ENCODE results near the gene STRA6. TPM values are rescaled to one million over a fixed set of nuclear protein-coding genes. Genes with fewer than 3 reads are reported as not detected.

The STRA6 gene
- total RNA-seq, 3 donors from 2014 or later (not counting 1 experiment from before 2014, with no cell fraction given), result not detected

DNA sequence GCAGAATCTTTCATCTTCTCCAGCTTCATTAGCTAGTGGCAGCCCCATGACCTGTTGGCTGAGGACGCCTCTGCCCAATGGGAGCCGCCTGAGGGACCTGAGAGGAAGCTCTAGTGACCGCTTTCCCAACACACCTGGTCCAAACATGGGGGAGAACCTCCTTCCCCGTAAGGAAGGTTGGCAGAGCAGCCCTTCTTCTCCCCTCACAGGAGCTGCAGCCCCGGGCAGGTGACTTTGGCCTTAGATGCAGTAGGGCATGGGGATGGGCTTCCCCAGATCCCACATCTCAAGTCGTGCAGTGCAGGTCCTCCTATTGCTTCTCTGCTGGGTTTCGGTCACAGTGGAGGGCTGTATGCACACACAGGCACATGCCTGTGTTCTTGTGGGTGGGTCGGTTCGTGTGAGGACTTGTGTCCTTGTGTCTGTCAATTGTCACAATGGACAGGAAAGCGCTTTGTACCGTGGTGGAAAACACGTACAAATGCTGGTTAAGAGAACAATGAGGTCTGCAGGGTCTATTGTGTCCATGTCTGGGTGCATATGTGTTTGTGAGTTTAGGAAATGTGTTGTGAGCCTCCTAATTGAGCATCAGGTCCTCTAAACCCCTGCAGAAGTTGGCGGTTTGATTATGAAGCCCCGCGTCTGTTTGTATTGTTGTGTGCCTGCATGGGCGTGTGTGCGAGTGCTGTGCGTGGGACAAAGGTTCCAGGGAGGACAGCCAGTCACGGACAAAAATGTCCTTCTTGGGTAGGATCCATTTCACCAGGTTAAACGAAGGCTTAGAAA is 70.8 kb downstream of the STRA6 start:
- Histone ChIP-seq H3K36me3 (ENCODE audit: control insufficient read depth, insufficient read depth, low read length) (no peaks in the 10 kb centered on the region), H3K4me1 (ENCODE audit: control insufficient read depth, insufficient read depth, low read length) (peaks cover 34% of the 10 kb centered on the region), H3K4me3 (ENCODE audit: low read length) (no peak overlapping the region), H3K27ac (ENCODE audit: low read length) (no peak overlapping the region), H3K9me3 (ENCODE audit: control insufficient read depth, insufficient read depth, low read length) (no peaks in the 10 kb centered on the region), H3K27me3 (ENCODE audit: control insufficient read depth, insufficient read depth, low read length) (peaks cover 67% of the 10 kb centered on the region)
- peaks cover 41 to 68% of the 10 kb centered on the region in 2 donors for H3K27me3 Mint-ChIP-seq (ENCODE audit: low read depth in 2 of 2)
- 17% methylated on average over 20 of the region's 20 CpGs for WGBS (ENCODE audit: insufficient coverage)
- H3K4me1 Mint-ChIP-seq, result peaks cover 3 to 8% of the 10 kb centered on the region in 2 donors
- no peak overlapping the region for H3K4me3 Mint-ChIP-seq
- DNase-seq (no peak), ATAC-seq (no peak)
- no peaks in the 10 kb centered on the region for H3K9me3 Mint-ChIP-seq
- intact Hi-C loops (cut with micrococcal nuclease), result no loop called here
- no peaks in the 10 kb centered on the region for H3K36me3 Mint-ChIP-seq
- no peak overlapping the region for H3K27ac Mint-ChIP-seq
- TF ChIP-seq, protein P1, sequence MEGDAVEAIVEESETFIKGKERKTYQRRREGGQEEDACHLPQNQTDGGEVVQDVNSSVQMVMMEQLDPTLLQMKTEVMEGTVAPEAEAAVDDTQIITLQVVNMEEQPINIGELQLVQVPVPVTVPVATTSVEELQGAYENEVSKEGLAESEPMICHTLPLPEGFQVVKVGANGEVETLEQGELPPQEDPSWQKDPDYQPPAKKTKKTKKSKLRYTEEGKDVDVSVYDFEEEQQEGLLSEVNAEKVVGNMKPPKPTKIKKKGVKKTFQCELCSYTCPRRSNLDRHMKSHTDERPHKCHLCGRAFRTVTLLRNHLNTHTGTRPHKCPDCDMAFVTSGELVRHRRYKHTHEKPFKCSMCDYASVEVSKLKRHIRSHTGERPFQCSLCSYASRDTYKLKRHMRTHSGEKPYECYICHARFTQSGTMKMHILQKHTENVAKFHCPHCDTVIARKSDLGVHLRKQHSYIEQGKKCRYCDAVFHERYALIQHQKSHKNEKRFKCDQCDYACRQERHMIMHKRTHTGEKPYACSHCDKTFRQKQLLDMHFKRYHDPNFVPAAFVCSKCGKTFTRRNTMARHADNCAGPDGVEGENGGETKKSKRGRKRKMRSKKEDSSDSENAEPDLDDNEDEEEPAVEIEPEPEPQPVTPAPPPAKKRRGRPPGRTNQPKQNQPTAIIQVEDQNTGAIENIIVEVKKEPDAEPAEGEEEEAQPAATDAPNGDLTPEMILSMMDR (IDR thresholded peaks at IDR 0.05), result no peak

GRCh38 chr15:74130849-74131627 is 71.5 kb downstream of the STRA6 start:
- Mint-ChIP-seq H3K27me3 (ENCODE audit: low read depth in 2 of 2) (peaks cover 44 to 66% of the 10 kb centered on the region in 2 donors), H3K4me1 (peaks cover 0 to 3% of the 10 kb centered on the region in 2 donors)
- intact Hi-C loops (cut with micrococcal nuclease), result no loop called here

GRCh38 chr15:74130155-74130848 is 72.3 kb downstream of the STRA6 start, which contains the start of gene ISLR2:
ISLR2 (plus strand) TSS chr15:74130586; CDS start chr15:74132755, 2,169 bp downstream.
- peaks cover 25% of the 10 kb centered on the region for H3K4me1 ChIP-seq (ENCODE audit: control insufficient read depth, insufficient read depth, low read length)
- H3K4me3 Mint-ChIP-seq, result no peak within 1 kb of the TSS

More at GRCh38 chr15:74130849-74131627, 71.5 kb downstream of the STRA6 start:
- no peaks in the 10 kb centered on the region for H3K36me3 ChIP-seq (ENCODE audit: control insufficient read depth, insufficient read depth, low read length)
- ATAC-seq, result no peak
- TF ChIP-seq, protein P1 (IDR thresholded peaks at IDR 0.05), result no peak
- no peak for DNase-seq
- no peak overlapping the region for H3K27ac ChIP-seq (ENCODE audit: low read length)
- Mint-ChIP-seq H3K36me3 (no peaks in the 10 kb centered on the region), H3K9me3 (no peaks in the 10 kb centered on the region), H3K4me3 (no peak overlapping the region), H3K27ac (no peak overlapping the region)
- no peak overlapping the region for H3K4me3 ChIP-seq (ENCODE audit: low read length)
- H3K9me3 ChIP-seq (ENCODE audit: control insufficient read depth, insufficient read depth, low read length), result no peaks in the 10 kb centered on the region
- 11% methylated on average over 28 of the region's 28 CpGs for WGBS (ENCODE audit: insufficient coverage)
- peaks cover 29% of the 10 kb centered on the region for H3K4me1 ChIP-seq (ENCODE audit: control insufficient read depth, insufficient read depth, low read length)
- H3K27me3 ChIP-seq (ENCODE audit: control insufficient read depth, insufficient read depth, low read length), result peaks cover 62% of the 10 kb centered on the region

More at GRCh38 chr15:74130155-74130848, 72.3 kb downstream of the STRA6 start, which contains the start of gene ISLR2:
- Mint-ChIP-seq H3K4me1 (no peaks in the 10 kb centered on the region), H3K27ac (no peak within 1 kb of the TSS), H3K27me3 (ENCODE audit: low read depth in 2 of 2) (peaks cover 51 to 65% of the 10 kb centered on the region in 2 donors), H3K36me3 (no peaks in the 10 kb centered on the region), H3K9me3 (no peaks in the 10 kb centered on the region)
- TF ChIP-seq, protein P1 (IDR thresholded peaks at IDR 0.05), result no peak
- WGBS (ENCODE audit: insufficient coverage), result 6% methylated on average over 53 of the region's 53 CpGs
- no peak for DNase-seq
- Histone ChIP-seq H3K27me3 (ENCODE audit: control insufficient read depth, insufficient read depth, low read length) (peaks cover 56% of the 10 kb centered on the region), H3K36me3 (ENCODE audit: control insufficient read depth, insufficient read depth, low read length) (no peaks in the 10 kb centered on the region), H3K4me3 (ENCODE audit: low read length) (no peak within 1 kb of the TSS), H3K9me3 (ENCODE audit: control insufficient read depth, insufficient read depth, low read length) (no peaks in the 10 kb centered on the region), H3K27ac (ENCODE audit: low read length) (no peak within 1 kb of the TSS)
- intact Hi-C loops (cut with micrococcal nuclease), result no loop called here
- no peak for ATAC-seq
